H9 (cell line): ENCODE results near the gene ENAM. TPM values are rescaled to one million over a fixed set of nuclear protein-coding genes. Genes with fewer than 3 reads are reported as not detected.
A peak's percentile ranks its signal among the peaks of the same experiment; 100 is the strongest.

ENCODE experiments used
- DNase-seq: peaks from one replicate; pipeline ENCODE4 v3.0.0-alpha.2; 2017
- H2AFZ ChIP-seq: one replicate; pipeline ENCODE4 v1.6.1; 2013; ENCODE audit warnings: mild to moderate bottlenecking, low read length, control low read depth, moderate library complexity
- H2AK5ac ChIP-seq: 2 replicates; pipeline ENCODE4 v1.6.1; 2013; ENCODE audit warnings: low read length, control low read depth, mixed read lengths; ENCODE audit not compliant: insufficient read length
- H2BK120ac ChIP-seq: one replicate; pipeline ENCODE4 v1.6.1; 2013; ENCODE audit warnings: low read depth, mild to moderate bottlenecking, low read length, control low read depth, inconsistent platforms; ENCODE audit not compliant: poor library complexity, severe bottlenecking
- H2BK12ac ChIP-seq: 2 replicates; pipeline ENCODE4 v1.6.1; 2013; ENCODE audit warnings: low read length, control low read depth, mixed read lengths, low read depth; ENCODE audit not compliant: insufficient read length
- H2BK15ac ChIP-seq: 2 replicates; pipeline ENCODE4 v1.6.1; 2013; ENCODE audit warnings: low read depth, low read length, control low read depth
- H2BK20ac ChIP-seq: one replicate; pipeline ENCODE4 v1.6.1; 2013; ENCODE audit warnings: low read depth, mild to moderate bottlenecking, low read length, control low read depth, inconsistent platforms; ENCODE audit not compliant: poor library complexity, severe bottlenecking
- H2BK5ac ChIP-seq: 2 replicates; pipeline ENCODE4 v1.6.1; 2013; ENCODE audit warnings: low read length, control low read depth, mixed read lengths; ENCODE audit not compliant: insufficient read length
- H3K14ac ChIP-seq: 2 replicates; pipeline ENCODE4 v1.6.1; 2013; ENCODE audit warnings: low read length, control low read depth; ENCODE audit not compliant: insufficient read depth
- H3K18ac ChIP-seq: 2 replicates; pipeline ENCODE4 v1.6.1; 2013; ENCODE audit warnings: low read depth, mild to moderate bottlenecking, mixed read lengths, low read length, control low read depth; ENCODE audit not compliant: insufficient read length
- H3K23ac ChIP-seq: 2 replicates; pipeline ENCODE4 v1.6.1; 2013; ENCODE audit warnings: low read length, control low read depth, mixed read lengths, low read depth; ENCODE audit not compliant: insufficient read length
- H3K23me2 ChIP-seq: 2 replicates; pipeline ENCODE4 v1.6.1; 2013; ENCODE audit warnings: low read depth, mild to moderate bottlenecking, mixed read lengths, low read length, control low read depth; ENCODE audit not compliant: insufficient read length, poor library complexity, severe bottlenecking
- H3K27ac ChIP-seq: 2 replicates; pipeline ENCODE4 v1.5.1; 2013; ENCODE audit warnings: low read length, control low read depth, mixed read lengths, low read depth; ENCODE audit not compliant: insufficient read length
- H3K27me3 ChIP-seq: 2 replicates; pipeline ENCODE4 v1.6.1; 2013; ENCODE audit warnings: low read length, control low read depth, inconsistent platforms; ENCODE audit not compliant: insufficient read depth
- H3K4ac ChIP-seq: 2 replicates; pipeline ENCODE4 v1.6.1; 2013; ENCODE audit warnings: low read depth, mild to moderate bottlenecking, control low read depth, inconsistent platforms, low read length, moderate library complexity
- H3K4me1 ChIP-seq: 2 replicates; pipeline ENCODE4 v1.6.1; 2013; ENCODE audit warnings: low read length, control low read depth, inconsistent platforms; ENCODE audit not compliant: insufficient read depth
- H3K4me2 ChIP-seq: 2 replicates; pipeline ENCODE4 v1.6.1; 2013; ENCODE audit warnings: low read length, control low read depth, mixed read lengths; ENCODE audit not compliant: insufficient read length, insufficient read depth
- H3K56ac ChIP-seq: 2 replicates; pipeline ENCODE4 v1.6.1; 2013; ENCODE audit warnings: low read depth, mild to moderate bottlenecking, mixed read lengths, low read length, control low read depth; ENCODE audit not compliant: insufficient read length
- H3K79me1 ChIP-seq: 2 replicates; pipeline ENCODE4 v1.6.1; 2013; ENCODE audit warnings: low read depth, mild to moderate bottlenecking, moderate library complexity, low read length, control low read depth, inconsistent platforms; ENCODE audit not compliant: insufficient read depth, poor library complexity, severe bottlenecking
- H3K79me2 ChIP-seq: 2 replicates; pipeline ENCODE4 v1.6.1; 2013; ENCODE audit warnings: low read length, control low read depth, inconsistent platforms; ENCODE audit not compliant: insufficient read depth
- H3K9ac ChIP-seq: 2 replicates; pipeline ENCODE4 v1.6.1; 2013; ENCODE audit warnings: low read length, control low read depth, mixed read lengths; ENCODE audit not compliant: insufficient read length; ENCODE audit errors: extremely low read depth
- H3K9me3 ChIP-seq: one replicate; pipeline ENCODE4 v1.6.1; 2013; ENCODE audit warnings: low read depth, low read length, inconsistent platforms; ENCODE audit not compliant: control insufficient read depth
- H3T11ph ChIP-seq: one replicate; pipeline ENCODE4 v1.6.1; 2013; ENCODE audit warnings: mild to moderate bottlenecking, low read length, control low read depth, inconsistent platforms
- H4K20me1 ChIP-seq: one replicate; pipeline ENCODE4 v1.6.1; 2013; ENCODE audit not compliant: control insufficient read depth, insufficient read length, insufficient read depth
- H4K5ac ChIP-seq: 2 replicates; pipeline ENCODE4 v1.6.1; 2013; ENCODE audit warnings: low read depth, mild to moderate bottlenecking, mixed read lengths, low read length, control low read depth; ENCODE audit not compliant: insufficient read length
- H4K8ac ChIP-seq: replicated peaks from 2 replicates; pipeline ENCODE4 v1.6.1; 2013; ENCODE audit warnings: low read length, control low read depth, mixed read lengths, low read depth; ENCODE audit not compliant: insufficient read length
- H4K91ac ChIP-seq: 2 replicates; pipeline ENCODE4 v1.6.1; 2013; ENCODE audit warnings: low read depth, mild to moderate bottlenecking, moderate library complexity, mixed read lengths, low read length, control low read depth; ENCODE audit not compliant: insufficient read length
- H3K27ac Mint-ChIP-seq, 3 experiments: 2 replicates in 2 of 3; 3 replicates in 1 of 3; pipeline ENCODE4 v1.8.0; 2020 to 2021; ENCODE audit warnings: mixed read lengths in 3 of 3, mild to moderate bottlenecking in 1 of 3, moderate library complexity in 1 of 3
- H3K27me3 Mint-ChIP-seq: 2 replicates; pipeline ENCODE4 v1.8.0; 2021; ENCODE audit warnings: low read depth, mild to moderate bottlenecking, moderate library complexity, mixed read lengths
- H3K36me3 Mint-ChIP-seq, 3 experiments: 2 replicates in 2 of 3; 3 replicates in 1 of 3; pipeline ENCODE4 v1.8.0; 2020 to 2021; ENCODE audit warnings: low read depth in 3 of 3, mixed read lengths in 3 of 3; ENCODE audit not compliant: insufficient read depth in 1 of 3
- H3K4me1 Mint-ChIP-seq, 2 experiments: 2 replicates each; pipeline ENCODE4 v1.8.0; 2020; ENCODE audit warnings: mixed read lengths in 2 of 2
- H3K4me3 Mint-ChIP-seq, 2 experiments: 2 replicates in 1 of 2; 3 replicates in 1 of 2; pipeline ENCODE4 v1.8.0; 2020 to 2021; ENCODE audit warnings: mild to moderate bottlenecking in 2 of 2, mixed read lengths in 2 of 2, moderate library complexity in 1 of 2
- H3K9me3 Mint-ChIP-seq, 2 experiments: 2 replicates in 1 of 2; 3 replicates in 1 of 2; pipeline ENCODE4 v1.8.0; 2020; ENCODE audit warnings: mild to moderate bottlenecking in 2 of 2, mixed read lengths in 2 of 2, moderate library complexity in 1 of 2
- WGBS: extraction: QIAGEN DNeasy Blood & Tissue Kit; methylation state at CpG from one replicate; pipeline ENCODE4 v1.1.7; 2013; ENCODE audit warnings: missing lambda C conversion rate, low lambda C conversion rate, mixed read lengths; ENCODE audit not compliant: insufficient read length; ENCODE audit errors: extremely low coverage; 5-methylcytosine and 5-hydroxymethylcytosine counted together
- total RNA-seq: library from RNA; stranded (reverse); gene quantifications from 2 replicates; pipeline ENCODE4 v1.2.1, GENCODE V29; 2021
- TF ChIP-seq, protein P1 (sequence below): fragments of 200-600 bp; sonication (generic); conservative IDR thresholded peaks from 3 replicates; pipeline ENCODE4 v1.8.0; 2021; ENCODE audit warnings: antibody characterized with exemption, mild to moderate bottlenecking

Gene ENAM
- total RNA-seq, 1 experiment from 2014 or later = not detected

DNA sequence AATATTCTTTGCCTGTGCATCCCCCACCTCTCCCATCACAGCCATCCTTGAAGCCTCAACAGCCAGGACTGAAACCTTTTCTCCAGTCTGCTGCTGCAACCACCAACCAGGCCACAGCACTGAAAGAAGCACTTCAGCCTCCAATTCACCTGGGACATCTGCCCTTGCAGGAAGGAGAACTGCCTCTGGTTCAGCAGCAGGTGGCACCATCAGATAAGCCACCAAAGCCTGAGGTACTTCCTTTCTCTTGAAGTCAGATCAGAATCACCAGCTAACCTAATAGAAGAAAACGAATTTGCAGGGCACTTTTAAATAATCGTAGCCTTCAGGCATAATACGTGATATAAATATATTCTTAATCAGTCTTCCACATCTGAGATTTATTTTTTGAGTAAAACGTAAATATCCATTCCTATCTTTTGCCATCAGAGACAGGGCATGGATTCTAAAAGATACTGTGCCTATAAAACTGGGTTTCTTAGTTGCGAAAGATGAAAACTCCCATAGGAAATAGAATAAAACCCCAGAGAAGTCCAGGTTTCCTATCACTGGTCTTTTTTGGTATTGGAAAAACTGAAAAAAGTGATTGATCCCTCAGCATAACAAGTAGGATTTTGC, 27.0 kb upstream of the ENAM start:
- no peaks in the 10 kb centered on the region for H3K36me3 Mint-ChIP-seq
- no peak overlapping the region for H3K14ac ChIP-seq
- no peaks in the 10 kb centered on the region for H3K9me3 ChIP-seq
- H4K91ac ChIP-seq = no peak overlapping the region
- no peak overlapping the region for H3K56ac ChIP-seq
- H3T11ph ChIP-seq = no peak overlapping the region
- H2BK15ac ChIP-seq = no peak overlapping the region
- H3K27me3 ChIP-seq = no peaks in the 10 kb centered on the region
- H3K79me1 ChIP-seq = no peaks in the 10 kb centered on the region
- H3K23me2 ChIP-seq = no peaks in the 10 kb centered on the region
- WGBS = no CpG with 5 or more reads among the region's 5 CpGs
- no peak overlapping the region for H4K8ac ChIP-seq
- no peaks in the 10 kb centered on the region for H3K27me3 Mint-ChIP-seq
- H4K20me1 ChIP-seq = no peaks in the 10 kb centered on the region
- H2AFZ ChIP-seq = no peak overlapping the region
- peaks cover 2 to 3% of the 10 kb centered on the region in 2 experiments; a peak in 2 of 4 replicates for H3K4me1 Mint-ChIP-seq
- H2AK5ac ChIP-seq = no peak overlapping the region
- H2BK120ac ChIP-seq = no peak overlapping the region
- no peak overlapping the region for H3K18ac ChIP-seq
- H2BK5ac ChIP-seq = no peak overlapping the region
- no peak overlapping the region for H3K4ac ChIP-seq
- H3K9me3 Mint-ChIP-seq = no peaks in the 10 kb centered on the region
- no peak overlapping the region for H3K4me2 ChIP-seq
- H2BK12ac ChIP-seq = no peak overlapping the region
- TF ChIP-seq, protein P1, sequence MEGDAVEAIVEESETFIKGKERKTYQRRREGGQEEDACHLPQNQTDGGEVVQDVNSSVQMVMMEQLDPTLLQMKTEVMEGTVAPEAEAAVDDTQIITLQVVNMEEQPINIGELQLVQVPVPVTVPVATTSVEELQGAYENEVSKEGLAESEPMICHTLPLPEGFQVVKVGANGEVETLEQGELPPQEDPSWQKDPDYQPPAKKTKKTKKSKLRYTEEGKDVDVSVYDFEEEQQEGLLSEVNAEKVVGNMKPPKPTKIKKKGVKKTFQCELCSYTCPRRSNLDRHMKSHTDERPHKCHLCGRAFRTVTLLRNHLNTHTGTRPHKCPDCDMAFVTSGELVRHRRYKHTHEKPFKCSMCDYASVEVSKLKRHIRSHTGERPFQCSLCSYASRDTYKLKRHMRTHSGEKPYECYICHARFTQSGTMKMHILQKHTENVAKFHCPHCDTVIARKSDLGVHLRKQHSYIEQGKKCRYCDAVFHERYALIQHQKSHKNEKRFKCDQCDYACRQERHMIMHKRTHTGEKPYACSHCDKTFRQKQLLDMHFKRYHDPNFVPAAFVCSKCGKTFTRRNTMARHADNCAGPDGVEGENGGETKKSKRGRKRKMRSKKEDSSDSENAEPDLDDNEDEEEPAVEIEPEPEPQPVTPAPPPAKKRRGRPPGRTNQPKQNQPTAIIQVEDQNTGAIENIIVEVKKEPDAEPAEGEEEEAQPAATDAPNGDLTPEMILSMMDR = peak; percentile 91
- H4K5ac ChIP-seq = no peak overlapping the region
- H3K79me2 ChIP-seq = no peaks in the 10 kb centered on the region
- peak; percentile 85 for DNase-seq
- H3K27ac ChIP-seq = no peak overlapping the region
- no peak overlapping the region for H2BK20ac ChIP-seq
- H3K9ac ChIP-seq = no peak overlapping the region
- H3K23ac ChIP-seq = no peak overlapping the region
- no peak overlapping the region for H3K4me3 Mint-ChIP-seq
- no peak overlapping the region; a peak in 1 of 7 replicates for H3K27ac Mint-ChIP-seq
- no peaks in the 10 kb centered on the region for H3K4me1 ChIP-seq
